Middle frontal gyrus (tissue), 1 donor: ENCODE data around the gene WAC.
"Not testable (repeated sequence)": the region's sequence is repeated elsewhere in the genome, so short reads cannot be mapped to it uniquely, and the experiment has no call there.

Experiments
- DNase-seq: peaks from one replicate; pipeline ENCODE4 v3.0.0-alpha.2; 2015; ENCODE audit warnings: low spot score; ENCODE audit errors: extremely low spot score

The WAC gene, protein sequence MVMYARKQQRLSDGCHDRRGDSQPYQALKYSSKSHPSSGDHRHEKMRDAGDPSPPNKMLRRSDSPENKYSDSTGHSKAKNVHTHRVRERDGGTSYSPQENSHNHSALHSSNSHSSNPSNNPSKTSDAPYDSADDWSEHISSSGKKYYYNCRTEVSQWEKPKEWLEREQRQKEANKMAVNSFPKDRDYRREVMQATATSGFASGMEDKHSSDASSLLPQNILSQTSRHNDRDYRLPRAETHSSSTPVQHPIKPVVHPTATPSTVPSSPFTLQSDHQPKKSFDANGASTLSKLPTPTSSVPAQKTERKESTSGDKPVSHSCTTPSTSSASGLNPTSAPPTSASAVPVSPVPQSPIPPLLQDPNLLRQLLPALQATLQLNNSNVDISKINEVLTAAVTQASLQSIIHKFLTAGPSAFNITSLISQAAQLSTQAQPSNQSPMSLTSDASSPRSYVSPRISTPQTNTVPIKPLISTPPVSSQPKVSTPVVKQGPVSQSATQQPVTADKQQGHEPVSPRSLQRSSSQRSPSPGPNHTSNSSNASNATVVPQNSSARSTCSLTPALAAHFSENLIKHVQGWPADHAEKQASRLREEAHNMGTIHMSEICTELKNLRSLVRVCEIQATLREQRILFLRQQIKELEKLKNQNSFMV

DNA sequence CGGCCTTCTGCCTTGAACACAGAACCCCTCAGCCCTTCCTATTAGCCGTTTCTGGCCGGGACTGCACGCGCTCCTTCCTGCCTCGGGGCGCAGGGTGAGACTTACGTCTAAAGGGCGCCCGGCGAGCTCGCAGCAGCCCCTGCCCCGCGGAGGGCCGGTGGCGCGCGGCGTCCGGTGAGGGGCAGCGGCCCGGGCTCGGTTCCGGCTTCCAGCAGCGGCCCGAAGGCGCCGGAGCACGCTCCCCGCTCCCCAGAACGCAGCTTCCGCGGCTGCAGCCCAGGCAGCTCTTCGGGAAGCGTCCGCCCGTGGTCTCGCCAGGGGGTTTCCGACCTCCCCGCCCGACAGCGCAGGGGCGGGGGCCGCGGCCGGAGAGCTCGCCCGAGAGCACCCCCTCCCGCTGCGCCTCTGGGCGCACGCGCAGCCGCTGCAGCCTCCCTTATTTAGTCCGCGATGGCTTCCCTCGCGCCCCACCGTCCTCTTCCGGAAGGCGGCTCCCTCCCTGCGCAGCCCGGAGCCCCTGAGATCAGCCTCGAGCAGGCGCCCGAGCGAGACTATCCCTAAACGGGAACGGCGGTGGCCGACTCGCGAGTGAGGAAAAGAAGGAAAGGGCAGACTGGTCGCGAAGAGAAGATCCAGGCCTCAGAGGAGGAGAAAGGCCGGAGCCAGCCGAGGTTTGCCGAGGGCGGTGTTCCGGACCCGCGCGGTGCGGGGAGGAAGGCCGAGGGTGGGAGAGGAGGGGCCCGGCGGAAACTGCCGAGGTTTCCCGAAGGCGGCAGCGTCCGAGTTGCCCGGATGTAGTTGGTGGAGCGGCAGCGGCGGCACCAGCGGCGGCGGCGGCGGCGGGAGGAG is at the start of gene WAC:
TSS of gene WAC (plus strand) at position 782 of the 849 bp plus-strand sequence. CDS start 462 bp downstream, outside the sequence.
- DNase-seq, result peak; percentile 84

DNA sequence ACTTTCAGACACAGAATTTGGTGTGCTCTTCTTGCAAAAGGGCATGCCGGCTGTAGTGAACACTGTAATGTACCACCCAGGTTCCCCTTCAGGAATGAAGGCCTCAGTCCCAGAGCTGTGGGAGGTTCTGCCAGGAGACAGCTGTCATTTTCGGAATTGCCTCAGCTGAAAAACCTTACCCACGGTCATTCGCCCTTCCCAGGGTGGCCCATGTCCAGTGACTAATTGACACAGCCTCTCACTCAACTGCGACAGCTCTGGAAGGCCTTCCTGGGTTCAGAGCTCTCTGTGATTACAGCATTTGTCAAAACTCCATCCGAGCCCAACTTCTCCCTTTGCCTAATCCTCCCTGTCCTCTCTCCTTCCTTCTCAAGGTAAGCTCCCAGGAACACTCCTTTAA is 43.7 kb upstream of the WAC start:
- DNase-seq, result no peak

DNA sequence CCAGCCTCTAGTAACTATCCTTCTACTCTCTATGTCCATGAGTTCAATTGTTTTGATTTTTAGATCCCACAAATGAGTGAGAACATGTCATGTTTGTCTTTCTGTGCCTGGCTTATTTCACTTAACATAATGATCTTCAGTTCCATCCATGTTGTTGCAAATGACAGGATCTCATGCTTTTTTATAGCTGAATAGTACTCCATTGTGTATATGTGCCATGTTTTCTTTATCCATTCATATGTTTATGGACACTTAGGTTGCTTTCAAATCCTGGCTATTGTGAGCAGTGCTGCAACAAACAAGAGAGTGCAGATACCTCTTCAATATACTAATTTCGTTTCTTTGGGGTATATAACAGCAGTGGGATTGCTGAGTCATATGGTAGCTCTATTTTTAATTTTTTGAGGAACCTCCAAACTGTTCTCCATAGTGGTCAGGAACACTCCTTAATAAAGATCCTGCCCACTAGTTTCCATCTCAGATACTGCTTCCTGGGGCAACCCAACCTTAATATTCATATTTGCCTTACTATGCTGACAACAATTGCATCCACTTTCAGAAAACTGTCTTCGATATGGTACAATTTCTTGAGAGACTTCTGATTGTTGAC is 42.6 kb upstream of the WAC start:
- not testable (repeated sequence) for DNase-seq

DNA sequence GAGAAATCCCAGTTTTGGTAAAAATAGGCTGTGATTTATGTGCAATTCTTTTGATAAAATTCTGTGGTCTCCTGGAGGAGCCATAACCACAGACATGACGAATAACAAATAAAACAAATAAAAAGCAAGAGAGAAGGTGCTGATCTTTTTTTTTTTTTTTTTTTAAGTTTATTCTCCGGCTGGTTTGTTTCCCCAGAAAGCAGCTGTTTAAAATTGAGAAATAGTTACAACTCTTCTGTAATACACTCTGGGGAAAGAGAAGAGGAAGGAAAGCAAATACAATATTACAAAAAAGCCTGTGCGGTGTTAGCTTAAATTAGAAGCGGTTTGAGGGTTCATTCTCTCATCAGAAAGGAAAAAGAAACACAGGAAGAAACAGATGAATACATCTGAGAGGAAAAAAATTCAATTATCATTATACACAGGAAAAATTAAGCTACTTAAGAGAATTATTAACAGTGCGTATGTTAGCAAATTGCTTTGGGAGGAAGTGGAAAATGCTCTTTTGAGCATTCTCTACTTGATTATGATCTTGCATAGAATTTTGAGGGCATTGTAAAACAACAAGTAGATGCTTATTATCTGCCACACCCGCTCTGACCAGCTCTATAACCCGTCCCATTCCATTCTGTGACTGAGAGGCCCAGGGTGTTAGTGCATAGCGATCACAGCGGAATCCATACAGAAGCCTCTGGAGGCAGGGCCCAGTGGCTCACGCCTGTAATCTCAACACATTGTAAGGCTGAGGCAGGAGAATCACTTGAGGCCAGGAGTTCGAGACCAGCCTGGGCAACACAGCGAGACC is 40.6 kb upstream of the WAC start:
- DNase-seq, result no peak

DNA sequence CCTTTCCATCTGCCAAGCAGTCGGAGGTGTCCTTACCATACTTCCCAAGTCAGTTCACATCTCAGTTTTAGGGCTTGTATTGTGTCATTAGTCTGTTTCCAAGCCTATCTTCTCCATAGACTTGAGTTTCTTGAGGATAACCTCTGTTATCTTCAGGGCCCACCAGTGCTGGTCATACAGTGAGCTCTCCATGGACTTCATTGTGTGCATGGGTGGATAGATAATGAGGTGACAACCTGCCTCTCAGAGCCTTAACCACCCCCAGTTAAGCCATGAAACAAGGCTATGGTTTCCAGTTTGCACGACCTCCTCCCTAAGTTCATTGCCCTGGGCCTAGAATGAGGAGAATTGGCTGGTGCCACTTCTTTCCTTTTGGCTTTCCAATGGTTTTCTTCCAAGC is 38.5 kb upstream of the WAC start:
- no peak for DNase-seq

DNA sequence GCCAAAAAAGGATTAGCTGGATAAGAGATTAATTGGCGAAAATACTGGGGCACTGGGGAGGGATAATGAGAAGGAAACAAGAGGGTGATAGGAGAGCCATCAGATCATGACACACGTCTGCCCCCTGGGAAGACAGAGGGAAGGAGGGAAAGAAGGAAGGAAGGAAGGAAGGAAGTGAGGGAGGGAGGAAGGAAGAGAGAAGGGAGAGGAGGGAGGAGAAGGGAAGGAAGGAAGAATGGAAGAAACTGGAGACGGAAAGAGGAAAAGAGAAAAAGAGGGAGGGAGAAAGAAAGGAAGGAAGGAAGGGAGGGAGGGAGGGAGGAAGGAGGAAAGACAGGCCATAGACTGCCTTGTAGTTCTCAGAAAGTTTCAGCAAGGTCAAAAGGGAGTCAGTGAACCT is 37.8 kb upstream of the WAC start:
- no peak for DNase-seq

DNA sequence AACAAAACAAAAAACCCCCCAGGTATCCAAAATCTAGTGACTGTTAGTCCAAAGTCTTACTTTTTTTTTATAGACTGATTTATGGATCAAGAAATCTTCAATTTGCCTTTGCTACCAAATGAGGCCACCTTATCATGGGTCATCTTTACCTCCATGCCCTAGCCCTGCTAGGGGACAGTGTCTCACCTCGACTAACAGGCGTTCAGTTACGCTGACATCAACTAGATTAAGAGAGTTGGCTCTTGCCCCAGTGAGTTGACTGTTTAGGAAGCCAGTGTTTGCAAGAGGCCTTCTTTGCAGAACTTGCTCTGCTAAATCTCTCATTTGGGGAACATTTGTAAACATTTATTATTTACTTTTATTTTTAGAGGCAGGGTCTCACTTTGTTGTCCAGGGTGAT is 36.9 kb upstream of the WAC start:
- no peak for DNase-seq

DNA sequence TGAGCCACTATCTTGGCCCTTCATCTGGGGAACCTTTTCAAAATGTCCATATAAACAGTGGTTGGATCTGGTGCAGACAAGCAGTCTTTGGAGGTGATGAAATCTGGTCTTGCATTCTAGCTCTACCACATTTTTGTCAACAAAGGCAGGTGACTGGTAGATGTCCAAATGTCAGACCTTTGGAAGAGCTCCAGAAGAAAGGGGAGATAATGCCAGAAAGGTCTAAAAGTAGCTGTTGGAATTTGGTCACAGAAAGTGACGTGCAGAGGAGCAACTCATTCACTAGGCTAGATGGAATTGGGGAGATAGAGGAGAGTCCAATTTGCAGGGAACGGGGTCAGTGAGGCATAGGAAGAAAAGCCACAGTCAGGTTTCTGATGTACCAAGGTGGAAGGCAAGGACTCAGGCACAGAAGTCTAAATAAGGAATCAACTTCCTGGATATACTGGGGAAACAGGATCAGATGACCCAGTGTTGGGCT is 36.4 kb upstream of the WAC start:
- no peak for DNase-seq

DNA sequence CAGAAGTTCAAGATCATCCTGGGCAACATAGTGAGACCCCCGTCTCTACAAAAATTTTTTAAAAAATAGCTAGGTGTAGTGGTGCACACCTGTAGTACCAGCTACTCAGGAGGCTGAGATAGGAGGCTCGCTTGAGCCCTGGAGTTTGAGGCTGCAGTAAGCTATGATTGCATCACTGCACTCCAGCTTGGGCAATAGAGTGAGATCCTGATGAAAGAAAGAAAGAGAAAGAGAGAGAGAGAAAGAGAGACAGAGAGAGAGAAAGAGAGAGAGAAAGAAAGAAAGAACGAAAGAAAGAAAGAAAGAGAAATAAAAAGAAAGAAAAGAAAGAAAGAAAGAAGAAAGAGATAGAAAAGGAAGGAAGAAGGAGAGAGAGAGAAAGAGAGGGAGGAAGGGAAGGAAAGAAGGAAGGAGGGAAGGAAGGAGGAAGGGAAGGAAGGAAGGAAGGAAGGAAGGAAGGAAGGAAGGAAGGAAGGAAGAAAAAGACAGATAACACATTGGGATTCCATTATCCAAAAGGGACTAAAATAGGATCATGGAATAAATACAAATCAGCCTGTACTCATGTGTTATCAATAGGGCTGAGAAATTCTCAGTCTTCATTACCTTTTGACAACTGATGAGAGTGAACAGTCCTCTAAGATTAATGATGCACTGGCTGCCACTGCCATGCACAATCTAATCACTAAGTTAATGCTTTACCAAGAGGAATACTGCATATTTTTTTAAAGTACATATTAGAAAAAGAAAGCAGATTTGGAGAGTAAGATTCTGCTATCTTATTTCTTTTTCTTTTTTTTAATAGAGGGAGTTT is 35.4 kb upstream of the WAC start:
- DNase-seq, result no peak

DNA sequence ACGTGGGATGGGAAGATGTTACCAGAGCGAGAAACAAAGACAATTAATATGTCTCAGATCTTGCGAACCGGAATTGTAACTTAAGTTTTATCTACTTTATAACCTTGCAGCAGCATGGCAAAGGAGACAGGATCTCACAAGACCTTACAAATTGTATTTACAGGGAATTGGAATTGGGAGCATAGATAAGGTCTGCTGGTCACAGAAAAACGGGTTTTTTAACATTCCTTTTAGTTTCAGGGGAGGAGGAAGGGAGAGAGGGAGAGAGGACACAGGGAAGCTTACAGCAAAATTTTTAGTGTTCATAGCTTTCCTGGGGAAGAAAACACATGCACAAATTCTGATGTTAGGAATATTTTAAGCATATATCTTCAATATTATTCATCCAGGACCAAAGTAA is 32.7 kb upstream of the WAC start:
- DNase-seq, result not testable (repeated sequence)

DNA sequence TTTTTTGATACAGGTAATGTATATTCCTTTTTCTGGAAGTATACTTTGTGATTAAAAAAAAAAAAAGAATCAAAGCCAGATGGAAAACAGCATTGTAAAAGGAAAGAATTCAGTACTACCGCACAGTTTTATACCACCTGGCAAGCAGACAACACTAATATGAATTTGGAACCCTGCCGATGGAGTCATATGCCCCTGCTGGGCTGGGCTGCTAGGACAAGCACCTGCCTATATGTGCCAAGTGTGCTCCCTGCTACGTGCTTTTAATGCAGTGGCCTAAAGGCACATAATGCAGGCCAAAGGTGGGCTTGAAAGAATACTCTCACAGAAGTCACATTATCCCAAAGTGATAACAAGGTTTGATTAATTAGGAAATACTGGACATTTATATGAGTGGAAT is 29.8 kb upstream of the WAC start:
- no peak for DNase-seq

DNA sequence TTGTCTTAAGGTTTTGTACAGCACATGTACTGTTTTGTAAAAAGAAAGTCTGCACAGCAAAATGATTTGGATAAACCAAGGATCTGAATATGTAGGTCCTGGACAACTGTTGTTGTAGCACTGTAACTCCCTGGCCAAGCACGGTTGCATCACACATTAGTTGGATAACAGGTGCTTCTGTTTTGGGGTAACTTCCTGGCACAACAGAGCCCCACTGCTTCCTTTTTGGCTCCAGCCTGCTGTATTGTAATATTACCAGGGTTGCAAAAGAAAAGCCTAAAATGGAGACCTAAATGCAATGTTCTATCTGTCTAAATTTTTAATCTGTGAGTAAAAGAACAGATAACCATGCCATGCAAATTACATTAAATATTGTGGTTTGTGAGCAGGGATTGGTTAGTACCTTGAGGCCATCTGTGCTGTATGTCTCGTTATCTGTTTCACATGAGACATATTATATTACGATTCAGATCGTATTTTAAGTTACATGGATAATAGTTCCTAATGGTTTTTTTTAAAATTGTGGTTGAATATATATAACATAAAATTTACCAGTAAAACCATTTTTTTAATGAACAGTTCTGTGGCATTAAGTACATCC is 27.5 kb upstream of the WAC start:
- no peak for DNase-seq

DNA sequence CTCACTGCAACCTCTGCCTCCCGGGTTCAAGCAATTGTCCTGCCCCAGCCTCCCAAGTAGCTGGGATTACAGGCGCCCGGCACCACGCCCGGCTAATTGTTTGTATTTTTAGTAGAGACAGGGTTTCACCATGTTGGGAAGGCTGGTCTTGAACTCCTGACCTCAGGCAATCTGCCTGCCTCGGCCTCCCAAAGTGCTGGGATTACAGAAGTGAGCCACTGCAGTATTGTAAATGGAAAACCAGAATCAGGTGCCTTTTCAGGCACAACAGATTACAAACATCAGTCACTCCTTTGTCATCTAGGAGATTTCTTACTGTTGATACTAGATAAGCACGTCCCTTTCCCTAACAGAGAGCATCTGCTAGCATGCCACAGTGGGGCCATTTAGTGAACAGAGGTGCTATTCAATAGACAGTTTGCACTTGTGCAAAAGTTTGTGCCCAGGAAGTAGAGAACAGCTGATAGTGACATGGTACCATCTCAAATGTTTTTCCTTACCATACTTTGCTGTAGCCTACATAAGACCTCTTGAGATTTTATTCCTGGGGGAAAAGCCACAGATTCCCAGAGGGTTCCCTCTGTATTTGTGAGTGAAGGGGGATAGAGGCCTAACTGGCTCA is 24.5 kb upstream of the WAC start:
- DNase-seq, result no peak

DNA sequence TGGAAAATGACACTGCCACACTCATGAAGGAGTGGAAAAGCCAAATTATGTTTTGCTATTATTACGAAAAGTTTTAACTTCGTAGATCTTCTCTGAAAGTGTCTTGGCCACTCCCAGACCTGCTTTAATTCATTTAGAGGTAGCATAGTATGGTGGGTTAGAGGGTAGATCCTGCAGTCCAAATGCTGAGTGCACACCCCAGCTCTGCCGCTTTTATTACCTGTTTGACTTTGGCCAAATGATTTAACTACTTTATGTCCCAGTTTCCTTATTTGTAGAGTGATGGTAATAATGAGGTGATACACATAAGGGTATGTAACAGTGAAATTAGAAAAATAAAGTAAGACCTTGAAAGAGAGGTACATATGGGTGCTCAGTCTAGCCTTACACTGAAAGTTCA is 23.6 kb upstream of the WAC start:
- no peak for DNase-seq

DNA sequence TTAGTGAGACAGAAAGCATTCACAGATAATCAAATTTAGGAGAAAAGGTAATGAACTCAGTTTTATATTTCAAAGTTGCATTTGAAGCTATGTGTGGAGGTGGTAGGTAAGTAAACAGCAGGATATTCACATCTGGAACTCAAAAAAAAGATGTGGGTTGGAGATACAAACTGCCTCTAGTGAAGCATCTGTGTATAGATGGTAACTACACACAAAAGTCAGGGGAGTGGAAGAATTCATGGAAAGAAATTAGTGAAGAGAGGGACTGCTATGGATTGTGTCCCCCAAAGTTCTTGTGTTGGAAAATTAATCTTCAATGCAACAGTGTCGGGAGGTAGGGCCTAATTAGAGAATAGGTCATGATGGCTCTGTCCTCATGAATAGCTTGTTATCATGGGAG is 18.3 kb upstream of the WAC start:
- DNase-seq, result no peak

DNA sequence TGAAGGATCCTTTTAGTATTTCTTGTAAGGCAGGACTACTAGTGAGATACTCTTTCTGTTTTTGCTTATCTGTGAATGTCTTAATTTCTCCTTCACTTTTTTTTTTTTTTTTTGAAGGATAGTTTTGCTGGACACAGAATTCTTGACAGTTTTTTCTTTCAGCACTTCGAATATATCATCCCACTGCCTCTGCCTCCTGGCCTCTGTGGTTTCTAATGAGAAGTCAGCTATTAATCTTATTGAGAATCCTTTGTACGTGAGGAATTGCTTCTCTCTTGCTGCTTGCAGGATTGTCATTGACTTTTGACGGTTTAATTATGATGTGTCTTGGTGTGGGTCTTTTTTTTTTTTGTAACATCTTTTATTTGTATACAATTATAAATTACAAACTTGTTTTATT is 12.6 kb upstream of the WAC start:
- no peak for DNase-seq

DNA sequence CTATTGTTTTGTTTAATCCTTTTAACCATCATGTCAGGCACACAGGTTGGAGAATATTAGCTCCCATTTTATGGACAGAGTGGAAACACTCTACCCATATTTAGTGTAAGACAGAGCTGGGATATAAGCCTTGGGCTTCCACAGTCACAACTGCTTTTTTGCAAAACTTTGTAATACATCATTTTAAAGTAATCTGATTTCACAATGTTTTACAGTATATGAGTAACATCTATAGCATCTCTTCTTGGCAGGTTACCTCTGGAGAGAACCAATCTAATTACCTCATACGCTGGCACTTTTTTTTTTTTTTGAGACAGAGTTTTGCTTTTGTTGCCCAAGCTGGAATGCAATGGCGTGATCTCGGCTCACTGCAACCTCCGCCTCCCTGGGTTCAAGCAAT is 12.1 kb upstream of the WAC start:
- not testable (repeated sequence) for DNase-seq

DNA sequence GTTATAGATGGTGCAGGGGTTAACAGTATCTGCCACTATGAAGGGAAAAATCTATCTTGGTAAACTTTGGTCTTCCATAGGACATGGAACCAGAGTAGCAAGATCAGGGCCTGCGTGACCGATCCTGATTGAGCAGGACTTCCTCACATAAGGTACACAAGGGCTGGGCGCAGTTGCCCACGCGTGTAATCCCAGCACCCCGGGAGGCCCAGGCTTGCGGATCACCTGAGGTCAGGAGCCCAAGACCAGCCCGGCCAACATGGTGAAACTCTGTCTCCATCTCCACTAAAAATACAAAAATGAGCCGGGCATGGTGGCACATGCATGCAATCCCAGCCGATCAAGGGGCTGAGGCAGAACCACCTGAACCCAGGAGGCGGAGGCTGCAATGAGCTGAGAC is 11.0 kb upstream of the WAC start:
- DNase-seq, result not testable (repeated sequence)

DNA sequence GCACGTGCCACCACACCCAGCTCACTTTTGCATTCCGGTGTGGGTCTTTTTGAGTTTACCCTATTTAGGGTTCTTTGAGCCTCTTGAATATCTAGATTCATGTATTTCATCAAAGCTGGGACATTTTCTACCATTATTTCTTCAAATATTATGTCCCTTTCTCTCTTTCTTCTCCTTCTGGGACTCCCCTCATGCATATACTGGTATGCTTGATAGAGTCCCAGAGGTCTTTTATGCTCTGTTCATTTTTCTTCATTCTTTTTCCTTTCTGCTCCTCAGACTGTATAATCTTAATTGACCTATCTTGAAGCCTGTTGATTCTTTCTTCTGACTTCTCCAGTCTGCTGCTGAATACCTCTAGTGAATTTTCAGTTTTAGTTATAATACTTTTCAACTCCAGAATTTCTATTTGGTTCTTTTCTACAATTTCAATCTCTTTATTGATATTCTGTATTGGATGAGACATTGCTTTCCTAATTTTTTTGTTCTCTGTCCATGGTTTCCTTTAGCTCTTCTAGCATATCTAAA is 9.1 kb upstream of the WAC start:
- no peak for DNase-seq
